Mesendoderm (in vitro differentiated cells): ENCODE measurements around the gene HOXA11.

Experiments
- DNase-seq: peaks from one replicate; pipeline ENCODE4 v3.0.0; 2013
- H2AK5ac ChIP-seq: 2 replicates; pipeline ENCODE4 v1.6.1; 2013; ENCODE audit warnings: low read length, inconsistent platforms
- H2BK120ac ChIP-seq: 2 replicates; pipeline ENCODE4 v1.6.1; 2013; ENCODE audit warnings: low read depth, mild to moderate bottlenecking, low read length, moderate library complexity, mixed read lengths
- H2BK15ac ChIP-seq: replicated peaks from 2 replicates; pipeline ENCODE4 v1.6.1; 2013; ENCODE audit warnings: low read depth, mild to moderate bottlenecking, moderate library complexity
- H2BK5ac ChIP-seq: 2 replicates; pipeline ENCODE4 v1.6.1; 2013; ENCODE audit warnings: low read length, inconsistent platforms
- H3K18ac ChIP-seq: 2 replicates; pipeline ENCODE4 v1.6.1; 2013; ENCODE audit warnings: mild to moderate bottlenecking, low read length, mixed read lengths
- H3K23ac ChIP-seq: one replicate; pipeline ENCODE4 v1.6.1; 2013; ENCODE audit warnings: low read length
- H3K27ac ChIP-seq: 2 replicates; pipeline ENCODE4 v1.5.1; 2013; ENCODE audit warnings: low read depth, mild to moderate bottlenecking, inconsistent platforms, low read length, moderate library complexity
- H3K27me3 ChIP-seq: 2 replicates; pipeline ENCODE4 v1.6.1; 2013; ENCODE audit warnings: low read length, control low read depth, mild to moderate bottlenecking, inconsistent platforms; ENCODE audit not compliant: insufficient read depth, poor library complexity
- H3K36me3 ChIP-seq: 2 replicates; pipeline ENCODE4 v1.6.1; 2013; ENCODE audit warnings: low read length, inconsistent platforms; ENCODE audit not compliant: control insufficient read depth, insufficient read depth
- H3K4ac ChIP-seq: one replicate; pipeline ENCODE4 v1.6.1; 2013; ENCODE audit warnings: low read depth, mild to moderate bottlenecking, low read length, moderate library complexity
- H3K4me1 ChIP-seq: 2 replicates; pipeline ENCODE4 v1.6.1; 2013; ENCODE audit warnings: low read depth, low read length, inconsistent platforms; ENCODE audit not compliant: control insufficient read depth
- H3K4me2 ChIP-seq: 2 replicates; pipeline ENCODE4 v1.6.1; 2013; ENCODE audit warnings: low read length
- H3K4me3 ChIP-seq: 2 replicates; pipeline ENCODE4 v1.5.1; 2013; ENCODE audit warnings: mild to moderate bottlenecking, low read length
- H3K56ac ChIP-seq: one replicate; pipeline ENCODE4 v1.6.1; 2013; ENCODE audit warnings: low read length
- H3K79me1 ChIP-seq: 2 replicates; pipeline ENCODE4 v1.6.1; 2013; ENCODE audit warnings: low read length, inconsistent platforms
- H3K79me2 ChIP-seq: 2 replicates; pipeline ENCODE4 v1.6.1; 2013; ENCODE audit warnings: mild to moderate bottlenecking, low read length; ENCODE audit not compliant: control insufficient read depth, insufficient read depth
- H3K9ac ChIP-seq: 2 replicates; pipeline ENCODE4 v1.6.1; 2013; ENCODE audit warnings: low read length, inconsistent platforms
- H4K5ac ChIP-seq: one replicate; pipeline ENCODE4 v1.6.1; 2013; ENCODE audit warnings: low read length
- H4K8ac ChIP-seq: one replicate; pipeline ENCODE4 v1.6.1; 2013; ENCODE audit warnings: low read depth, mild to moderate bottlenecking, control low read depth, low read length, moderate library complexity
- WGBS: extraction: QIAGEN DNeasy Blood & Tissue Kit; methylation state at CpG from one replicate; pipeline ENCODE4 v1.1.7; 2013; ENCODE audit warnings: low lambda C conversion rate, missing lambda C conversion rate; ENCODE audit not compliant: insufficient coverage; ENCODE audit errors: extremely low coverage; 5-methylcytosine and 5-hydroxymethylcytosine counted together

HOXA11 gene

GRCh38 chr7:27220440-27220955, 35.5 kb upstream of the HOXA11 start:
- no peak overlapping the region for H3K4me3 ChIP-seq
- WGBS: no CpG with 5 or more reads among the region's 45 CpGs
- H4K5ac ChIP-seq: no peak overlapping the region
- no peaks in the 10 kb centered on the region for H3K4me1 ChIP-seq
- H3K4ac ChIP-seq: no peak overlapping the region
- H3K79me2 ChIP-seq: no peaks in the 10 kb centered on the region
- no peak overlapping the region for H2BK5ac ChIP-seq
- H3K56ac ChIP-seq: peak overlapping the region; percentile 44
- no peak overlapping the region for H3K4me2 ChIP-seq
- H3K27me3 ChIP-seq: peaks cover 35% of the 10 kb centered on the region
- no peak overlapping the region for H3K23ac ChIP-seq
- H3K36me3 ChIP-seq: no peaks in the 10 kb centered on the region
- no peak overlapping the region for H3K18ac ChIP-seq
- H3K9ac ChIP-seq: no peak overlapping the region
- H3K27ac ChIP-seq: no peak overlapping the region
- no peak overlapping the region for H2AK5ac ChIP-seq
- no peak overlapping the region for H2BK120ac ChIP-seq
- no peaks in the 10 kb centered on the region for H3K79me1 ChIP-seq
- DNase-seq: no peak
- H2BK15ac ChIP-seq: no peak overlapping the region
- no peak overlapping the region for H4K8ac ChIP-seq

- Histone ChIP-seq H3K79me2 (no peaks in the 10 kb centered on the region), H3K27ac (no peak overlapping the region), H3K27me3 (peaks cover 31% of the 10 kb centered on the region), H3K56ac (no peak overlapping the region), H3K4me1 (no peaks in the 10 kb centered on the region), H3K23ac (no peak overlapping the region), H2BK120ac (no peak overlapping the region), H3K9ac (no peak overlapping the region), H3K18ac (no peak overlapping the region), H3K4me2 (no peak overlapping the region), H2AK5ac (no peak overlapping the region), H3K4ac (no peak overlapping the region), H3K79me1 (no peaks in the 10 kb centered on the region), H2BK5ac (no peak overlapping the region), H3K36me3 (no peaks in the 10 kb centered on the region), H4K5ac (no peak overlapping the region), H4K8ac (no peak overlapping the region), H3K4me3 (no peak overlapping the region), H2BK15ac (no peak overlapping the region)
- no CpG with 5 or more reads among the region's 4 CpGs for whole genome bisulfite sequencing
- no peak for DNase-seq
These were observed 34.8 kb upstream of the HOXA11 start for GRCh38 chr7:27219821-27220220.

- Histone ChIP-seq H4K5ac (no peak overlapping the region), H4K8ac (no peak overlapping the region), H3K4me2 (no peak overlapping the region), H3K9ac (no peak overlapping the region), H3K27me3 (peaks cover 30% of the 10 kb centered on the region), H3K4me3 (no peak overlapping the region), H3K27ac (no peak overlapping the region), H3K4me1 (peaks cover 2% of the 10 kb centered on the region), H3K18ac (no peak overlapping the region), H3K79me1 (no peaks in the 10 kb centered on the region), H2BK120ac (no peak overlapping the region), H3K56ac (no peak overlapping the region), H2AK5ac (no peak overlapping the region), H3K36me3 (no peaks in the 10 kb centered on the region), H3K4ac (no peak overlapping the region), H2BK5ac (no peak overlapping the region), H3K23ac (no peak overlapping the region), H2BK15ac (no peak overlapping the region), H3K79me2 (no peaks in the 10 kb centered on the region)
- no peak for DNase-seq
These were observed 32.9 kb upstream of the HOXA11 start for GRCh38 chr7:27217951-27218350.

GRCh38 chr7:27215356-27215755, 30.3 kb upstream of the HOXA11 start:
- no CpG with 5 or more reads among the region's 2 CpGs for WGBS
- Histone ChIP-seq H2AK5ac (no peak overlapping the region), H3K4me3 (no peak overlapping the region), H3K4me1 (peaks cover 2% of the 10 kb centered on the region), H4K5ac (no peak overlapping the region), H3K79me2 (no peaks in the 10 kb centered on the region), H4K8ac (no peak overlapping the region), H3K4ac (no peak overlapping the region), H2BK15ac (no peak overlapping the region), H3K27me3 (peaks cover 38% of the 10 kb centered on the region), H2BK5ac (no peak overlapping the region), H2BK120ac (no peak overlapping the region), H3K23ac (no peak overlapping the region), H3K36me3 (no peaks in the 10 kb centered on the region), H3K4me2 (no peak overlapping the region), H3K56ac (no peak overlapping the region), H3K27ac (no peak overlapping the region), H3K9ac (no peak overlapping the region), H3K18ac (no peak overlapping the region), H3K79me1 (no peaks in the 10 kb centered on the region)
- no peak for DNase-seq

GRCh38 chr7:27214239-27214950, 29.4 kb upstream of the HOXA11 start:
- no peak overlapping the region for H3K23ac ChIP-seq
- DNase-seq: no peak
- no CpG with 5 or more reads among the region's 8 CpGs for WGBS
- peaks cover 2% of the 10 kb centered on the region for H3K4me1 ChIP-seq
- H3K4me2 ChIP-seq: no peak overlapping the region
- no peak overlapping the region for H2BK15ac ChIP-seq
- no peak overlapping the region for H2BK120ac ChIP-seq
- peaks cover 39% of the 10 kb centered on the region for H3K27me3 ChIP-seq
- no peak overlapping the region for H2BK5ac ChIP-seq
- H3K27ac ChIP-seq: no peak overlapping the region
- H4K8ac ChIP-seq: no peak overlapping the region
- peak overlapping the region; percentile 31 for H3K18ac ChIP-seq
- H3K9ac ChIP-seq: no peak overlapping the region
- no peak overlapping the region for H2AK5ac ChIP-seq
- peak overlapping the region; percentile 25 for H3K56ac ChIP-seq
- no peak overlapping the region for H3K4ac ChIP-seq
- H3K36me3 ChIP-seq: no peaks in the 10 kb centered on the region
- H3K79me2 ChIP-seq: no peaks in the 10 kb centered on the region
- no peaks in the 10 kb centered on the region for H3K79me1 ChIP-seq
- no peak overlapping the region for H3K4me3 ChIP-seq
- no peak overlapping the region for H4K5ac ChIP-seq
